BE2C (cell line): Measurements from ENCODE around the gene CNIH2.
"Not testable (repeated sequence)": the region's sequence is repeated elsewhere in the genome, so short reads cannot be mapped to it uniquely, and the experiment has no call there.

Experiments
- DNase-seq: peaks from one replicate; pipeline ENCODE4 v3.0.0-alpha.2; 2020
- H3K27me3 ChIP-seq: fragments of 250-450 bp; sonication (Bioruptor Pico); 2 replicates; pipeline ENCODE4 v1.5.1; 2020; ENCODE audit warnings: mild to moderate bottlenecking
- H3K36me3 ChIP-seq: fragments of 250-450 bp; sonication (Bioruptor Pico); 2 replicates; pipeline ENCODE4 v1.5.1; 2020; ENCODE audit warnings: mild to moderate bottlenecking
- H3K4me1 ChIP-seq: fragments of 250-450 bp; sonication (Bioruptor Pico); 2 replicates; pipeline ENCODE4 v1.5.1; 2020
- H3K4me3 ChIP-seq: 2 replicates; pipeline ENCODE4 v1.5.1; 2011; ENCODE audit warnings: low read depth, low read length
- H3K9me3 ChIP-seq: fragments of 250-450 bp; sonication (Bioruptor Pico); 2 replicates; pipeline ENCODE4 v1.5.1; 2020
- CTCF ChIP-seq: IDR thresholded peaks from 2 replicates; pipeline ENCODE4 v1.5.1; 2012; ENCODE audit warnings: mild to moderate bottlenecking, low read depth, low read length

Gene CNIH2

GRCh38 chr11:66271816-66272215 is 6.2 kb upstream of the CNIH2 start:
- H3K27me3 ChIP-seq = no peaks in the 10 kb centered on the region
- no peak for TF ChIP-seq CTCF
- H3K36me3 ChIP-seq = peaks cover 46% of the 10 kb centered on the region
- DNase-seq = no peak
- no peak overlapping the region for H3K4me3 ChIP-seq
- no peaks in the 10 kb centered on the region; the same call in 1 of the 2 replicates for H3K4me1 ChIP-seq
- H3K9me3 ChIP-seq = no peaks in the 10 kb centered on the region

GRCh38 chr11:66272596-66272995 is 5.4 kb upstream of the CNIH2 start:
- DNase-seq = no peak
- H3K27me3 ChIP-seq = no peaks in the 10 kb centered on the region
- no peaks in the 10 kb centered on the region for H3K9me3 ChIP-seq
- peaks cover under 1% of the 10 kb centered on the region; the same call in 1 of the 2 replicates for H3K4me1 ChIP-seq
- TF ChIP-seq CTCF = no peak
- H3K36me3 ChIP-seq = peaks cover 46% of the 10 kb centered on the region
- no peak overlapping the region for H3K4me3 ChIP-seq

DNA sequence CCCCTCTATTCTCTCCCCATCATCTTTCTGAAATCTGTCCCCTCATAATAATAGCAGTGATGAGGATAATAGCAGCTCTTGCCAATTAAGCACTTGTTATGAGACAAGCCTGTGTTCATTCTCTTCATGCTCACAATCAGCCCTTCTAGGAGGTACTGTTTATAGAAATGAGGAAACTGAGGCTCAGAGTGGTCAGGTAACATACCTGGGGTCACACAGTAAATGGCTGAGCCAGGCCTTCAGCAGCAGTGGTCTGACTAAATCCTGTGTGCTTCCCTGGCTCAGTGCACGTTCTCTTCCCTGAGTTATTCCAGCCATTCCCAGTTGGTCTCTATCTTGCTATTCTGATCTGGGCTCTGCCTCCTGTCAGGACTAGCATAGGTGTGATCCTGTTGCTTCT is 3.8 kb upstream of the CNIH2 start:
- no peak for TF ChIP-seq CTCF
- Histone ChIP-seq H3K9me3 (no peaks in the 10 kb centered on the region), H3K27me3 (no peaks in the 10 kb centered on the region), H3K4me3 (no peak overlapping the region), H3K36me3 (peaks cover 46% of the 10 kb centered on the region), H3K4me1 (peaks cover 3% of the 10 kb centered on the region; the same call in 1 of the 2 replicates)
- DNase-seq = no peak

GRCh38 chr11:66275396-66275795 is 2.6 kb upstream of the CNIH2 start:
- Histone ChIP-seq H3K36me3 (peaks cover 44% of the 10 kb centered on the region), H3K27me3 (no peaks in the 10 kb centered on the region), H3K9me3 (no peaks in the 10 kb centered on the region), H3K4me1 (peaks cover 9% of the 10 kb centered on the region), H3K4me3 (no peak overlapping the region)
- no peak for TF ChIP-seq CTCF
- no peak for DNase-seq

DNA sequence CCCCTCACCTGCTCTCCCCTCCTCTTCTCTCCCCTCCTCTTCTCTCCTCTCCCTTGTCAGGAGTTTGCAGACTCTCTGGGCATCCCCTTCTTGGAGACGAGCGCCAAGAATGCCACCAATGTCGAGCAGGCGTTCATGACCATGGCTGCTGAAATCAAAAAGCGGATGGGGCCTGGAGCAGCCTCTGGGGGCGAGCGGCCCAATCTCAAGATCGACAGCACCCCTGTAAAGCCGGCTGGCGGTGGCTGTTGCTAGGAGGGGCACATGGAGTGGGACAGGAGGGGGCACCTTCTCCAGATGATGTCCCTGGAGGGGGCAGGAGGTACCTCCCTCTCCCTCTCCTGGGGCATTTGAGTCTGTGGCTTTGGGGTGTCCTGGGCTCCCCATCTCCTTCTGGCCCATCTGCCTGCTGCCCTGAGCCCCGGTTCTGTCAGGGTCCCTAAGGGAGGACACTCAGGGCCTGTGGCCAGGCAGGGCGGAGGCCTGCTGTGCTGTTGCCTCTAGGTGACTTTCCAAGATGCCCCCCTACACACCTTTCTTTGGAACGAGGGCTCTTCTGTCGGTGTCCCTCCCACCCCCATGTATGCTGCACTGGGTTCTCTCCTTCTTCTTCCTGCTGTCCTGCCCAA is 1.9 kb upstream of the CNIH2 start:
- no peak for DNase-seq

DNA sequence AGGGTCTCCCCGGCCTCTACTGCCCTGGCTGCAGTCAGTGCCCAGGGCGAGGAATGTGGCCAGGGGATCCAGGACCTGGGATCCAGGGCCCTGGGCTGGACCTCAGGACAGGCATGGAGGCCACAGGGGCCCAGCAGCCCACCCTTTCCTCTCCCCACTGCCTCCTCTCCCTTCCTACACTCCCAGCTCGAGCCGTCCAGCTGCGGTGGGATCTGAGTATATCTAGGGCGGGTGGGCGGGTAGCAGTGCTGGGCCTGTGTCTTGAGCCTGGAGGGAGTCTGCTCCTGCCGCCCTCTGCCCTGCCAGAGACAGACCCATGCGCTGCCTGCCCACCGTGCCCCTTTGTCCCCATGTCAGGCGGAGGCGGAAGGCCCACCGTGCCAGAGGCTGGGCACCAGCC is 1.4 kb upstream of the CNIH2 start:
- Histone ChIP-seq H3K36me3 (peaks cover 39% of the 10 kb centered on the region), H3K4me1 (peaks cover 17% of the 10 kb centered on the region)
- H3K9me3 ChIP-seq, H3K27me3 ChIP-seq, H3K4me3 ChIP-seq, DNase-seq: not testable (repeated sequence)

More for the DNA sequence above, 1.9 kb upstream of the CNIH2 start:
- H3K27me3 ChIP-seq = no peaks in the 10 kb centered on the region
- no peak overlapping the region for H3K4me3 ChIP-seq
- TF ChIP-seq CTCF = no peak
- peaks cover 16% of the 10 kb centered on the region for H3K4me1 ChIP-seq
- H3K9me3 ChIP-seq = no peaks in the 10 kb centered on the region
- H3K36me3 ChIP-seq = peaks cover 39% of the 10 kb centered on the region

DNA sequence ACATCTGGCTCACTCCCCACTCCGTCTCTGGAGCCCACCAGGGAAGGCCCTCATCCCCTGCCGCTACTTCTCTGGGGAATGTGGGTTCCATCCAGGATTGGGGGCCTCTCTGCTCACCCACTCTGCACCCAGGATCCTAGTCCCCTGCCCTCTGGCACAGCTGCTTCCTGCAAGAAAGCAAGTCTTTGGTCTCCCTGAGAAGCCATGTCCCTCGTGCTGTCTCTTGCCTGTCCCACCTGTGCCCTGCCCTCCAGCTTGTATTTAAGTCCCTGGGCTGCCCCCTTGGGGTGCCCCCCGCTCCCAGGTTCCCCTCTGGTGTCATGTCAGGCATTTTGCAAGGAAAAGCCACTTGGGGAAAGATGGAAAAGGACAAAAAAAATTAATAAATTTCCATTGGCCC is 911 bp upstream of the CNIH2 start:
- peaks cover 35% of the 10 kb centered on the region for H3K36me3 ChIP-seq
- H3K4me1 ChIP-seq = peaks cover 21% of the 10 kb centered on the region
- H3K4me3 ChIP-seq, DNase-seq, H3K27me3 ChIP-seq, H3K9me3 ChIP-seq: not testable (repeated sequence)
